ENCODE data around the gene PLA2G4E. TPM values are rescaled to one million over a fixed set of nuclear protein-coding genes. Genes with fewer than 3 reads are reported as not detected.
A peak's percentile ranks its signal among the peaks of the same experiment; 100 is the strongest.

PLA2G4E gene
- total RNA-seq, 1 experiment from 2014 or later: not detected

- ChIA-PET POLR2A (ENCODE audit: unreplicated experiment) (interaction anchor here (0.6 to 1.0 kb wide), 2 partner anchors 11 to 17 kb away, joined by 3 to 7 read pairs; no protein-coding TSS in a partner anchor), CTCF (interaction anchor here (0.6 to 2.4 kb wide), 7 partner anchors 10 to 283 kb away, joined by 3 to 14 read pairs (median 4); partner anchors contain the start of genes EHD4 and MAPKBP1)
- peak; percentile 92 for TF ChIP-seq CTCF (conservative IDR thresholded peaks at IDR 0.05; ENCODE audit: low read depth, low read length)
- no peak for TF ChIP-seq EZH2phosphoT487 (IDR thresholded peaks at IDR 0.05; ENCODE audit: borderline replicate concordance, low read length)
- intact Hi-C loops (cut with micrococcal nuclease): loop anchor here (1.0 kb wide), 2 partner anchors 68 to 127 kb away; no protein-coding TSS in a partner anchor
- Histone ChIP-seq H3K4me2 (ENCODE audit: low read length) (peak overlapping the region; percentile 76), H3K4me1 (ENCODE audit: insufficient read depth, low read length) (peaks cover 19% of the 10 kb centered on the region), H3K4me3 (ENCODE audit: low read length) (peak overlapping the region; percentile 58), H3K36me3 (ENCODE audit: low read depth, low read length) (no peaks in the 10 kb centered on the region), H3K9me2 (replicated peaks; ENCODE audit: low read length) (no peaks in the 10 kb centered on the region), H3K27me3 (ENCODE audit: low read length) (no peaks in the 10 kb centered on the region), H3F3A (ENCODE audit: low read length, unreplicated experiment) (no peaks in the 10 kb centered on the region), H3K9me3 (ENCODE audit: low read length) (no peaks in the 10 kb centered on the region), H2AFZ (ENCODE audit: low read length) (peak overlapping the region; percentile 74), H3K9ac (ENCODE audit: low read length) (peak overlapping the region; percentile 81), H4K20me1 (ENCODE audit: low read length) (no peaks in the 10 kb centered on the region), H3K27ac (ENCODE audit: low read length) (peak overlapping the region; percentile 97), H3K79me2 (ENCODE audit: low read length) (no peaks in the 10 kb centered on the region)
- TSS peak; percentile 98 for BruUV-seq (replicated peaks)
- peak; percentile 90 for ATAC-seq
- DNase-seq: peak; percentile 99
Observed at GRCh38 chr15:42056934-42057798, 36.3 kb upstream of the PLA2G4E start.

- Histone ChIP-seq H3K9ac (ENCODE audit: low read length) (no peak overlapping the region), H3K36me3 (ENCODE audit: low read depth, low read length) (no peaks in the 10 kb centered on the region), H3K9me3 (ENCODE audit: low read length) (no peaks in the 10 kb centered on the region), H3K79me2 (ENCODE audit: low read length) (no peaks in the 10 kb centered on the region), H3K4me1 (ENCODE audit: insufficient read depth, low read length) (peaks cover 19% of the 10 kb centered on the region), H3K4me3 (ENCODE audit: low read length) (no peak overlapping the region), H3K27ac (ENCODE audit: low read length) (no peak overlapping the region), H3F3A (ENCODE audit: low read length, unreplicated experiment) (no peaks in the 10 kb centered on the region), H3K27me3 (ENCODE audit: low read length) (no peaks in the 10 kb centered on the region), H3K4me2 (ENCODE audit: low read length) (no peak overlapping the region), H3K9me2 (replicated peaks; ENCODE audit: low read length) (no peaks in the 10 kb centered on the region), H4K20me1 (ENCODE audit: low read length) (no peaks in the 10 kb centered on the region), H2AFZ (ENCODE audit: low read length) (0 out of 2 replicates have a peak overlapping the region, but pooled peaks have one; percentile 14)
- BruUV-seq (replicated peaks): no TSS peak
- TF ChIP-seq CTCF (conservative IDR thresholded peaks at IDR 0.05; ENCODE audit: low read depth, low read length) (no peak), EZH2phosphoT487 (IDR thresholded peaks at IDR 0.05; ENCODE audit: borderline replicate concordance, low read length) (no peak), EZH2 (IDR thresholded peaks at IDR 0.05; ENCODE audit: low read length, unreplicated experiment) (no peak)
- DNase-seq: no peak
- no peak for ATAC-seq
- POLR2A ChIA-PET (ENCODE audit: unreplicated experiment): interaction anchor here (0.7 kb wide), 1 partner anchor 25 kb away, joined by 3 read pairs; no protein-coding TSS in a partner anchor
- CTCF ChIA-PET: no interaction called here
- intact Hi-C loops (cut with micrococcal nuclease): no loop called here
Observed at GRCh38 chr15:42053914-42054313, 33.1 kb upstream of the PLA2G4E start.
